GM11168 (cell line): ENCODE data around the gene MKLN1.

Experiments used
- in situ Hi-C: fragments of 300-500 bp; cut with MboI; formaldehyde crosslinking; loops from one replicate; pipeline ENCODE4 v1.12.0; 2022; ENCODE audit warnings: low sequenced_read_pairs; ENCODE audit not compliant: unreplicated experiment

MKLN1 gene

DNA sequence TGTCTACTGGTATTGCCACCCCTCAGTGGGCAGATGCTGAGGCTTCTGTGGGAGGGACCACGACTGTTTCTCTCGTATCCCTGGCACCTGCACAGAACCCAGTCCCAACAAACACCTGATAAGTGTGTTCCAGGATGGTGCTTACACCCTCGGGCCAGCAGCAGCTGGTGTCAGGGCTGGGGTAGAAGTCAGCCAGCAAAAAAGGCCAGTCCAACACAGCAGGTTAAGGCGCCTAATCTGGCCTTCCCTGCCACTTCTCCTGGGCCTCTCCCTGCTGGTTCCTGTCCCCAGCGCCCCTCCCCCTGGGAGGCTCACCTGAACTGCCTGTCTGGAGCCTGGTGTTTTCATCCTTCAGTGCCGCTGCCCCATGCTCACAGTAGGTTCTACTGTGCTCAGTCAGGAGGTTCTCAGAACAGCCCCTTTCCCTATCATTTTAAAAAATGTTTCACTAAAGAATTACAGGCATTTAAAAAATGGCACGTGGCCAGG, 208.7 kb downstream of the MKLN1 start:
- in situ Hi-C loops, result no loop called here

DNA sequence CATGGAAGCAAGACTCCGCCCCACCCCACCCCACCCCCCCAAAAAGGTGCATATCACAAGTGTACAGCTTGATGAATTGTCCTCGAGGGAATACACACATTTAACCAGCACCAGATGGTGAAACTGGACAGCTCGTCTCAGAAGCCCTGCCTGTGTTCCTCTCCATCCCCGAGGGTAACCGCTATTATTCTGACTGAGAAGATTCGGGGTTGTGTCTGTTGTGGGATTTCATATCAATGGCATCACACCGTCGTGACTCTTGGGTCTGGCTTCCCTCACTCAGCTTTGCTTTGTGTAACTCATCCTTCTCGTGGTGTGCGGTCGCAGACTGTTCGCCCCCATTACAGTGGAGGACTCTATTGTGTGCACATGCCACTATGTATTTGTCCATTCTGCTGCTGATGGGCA, 209.9 kb downstream of the MKLN1 start:
- in situ Hi-C loops, result no loop called here

DNA sequence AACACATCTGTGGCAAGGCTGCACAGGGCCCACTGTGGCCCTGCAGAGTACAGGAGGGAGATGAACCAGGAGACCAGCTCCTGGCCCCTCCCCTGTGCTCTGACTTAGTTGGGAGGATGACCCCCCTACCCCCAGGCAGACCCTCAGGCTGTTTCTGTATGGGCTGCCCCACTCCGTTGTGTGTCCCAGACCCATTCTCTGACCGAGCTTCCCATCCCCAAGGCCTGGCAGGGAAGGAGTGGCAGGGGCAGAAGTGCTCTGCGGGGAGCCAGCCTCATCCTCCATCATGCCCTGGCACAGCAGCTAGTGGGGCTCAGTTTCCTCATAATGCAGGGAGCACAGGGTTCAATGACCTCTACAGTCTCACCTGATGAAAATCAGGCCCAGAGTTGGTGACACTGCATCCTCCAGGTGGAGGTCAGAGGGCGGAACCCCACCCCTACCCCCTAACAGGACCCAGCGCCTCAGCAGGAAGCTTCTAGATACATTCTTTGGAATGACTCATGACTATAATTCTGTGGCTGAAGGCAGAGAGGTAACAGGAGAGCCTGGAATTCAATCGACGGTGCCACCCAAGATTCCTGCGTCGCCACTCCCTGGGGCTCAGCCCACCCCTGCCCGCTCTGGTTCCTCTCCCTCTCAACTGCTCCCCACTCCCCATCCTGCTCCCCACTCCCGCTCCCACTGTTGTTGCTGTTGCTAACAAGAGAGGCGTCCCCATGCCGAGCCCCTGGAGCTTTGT, 210.6 kb downstream of the MKLN1 start:
- in situ Hi-C loops, result no loop called here

DNA sequence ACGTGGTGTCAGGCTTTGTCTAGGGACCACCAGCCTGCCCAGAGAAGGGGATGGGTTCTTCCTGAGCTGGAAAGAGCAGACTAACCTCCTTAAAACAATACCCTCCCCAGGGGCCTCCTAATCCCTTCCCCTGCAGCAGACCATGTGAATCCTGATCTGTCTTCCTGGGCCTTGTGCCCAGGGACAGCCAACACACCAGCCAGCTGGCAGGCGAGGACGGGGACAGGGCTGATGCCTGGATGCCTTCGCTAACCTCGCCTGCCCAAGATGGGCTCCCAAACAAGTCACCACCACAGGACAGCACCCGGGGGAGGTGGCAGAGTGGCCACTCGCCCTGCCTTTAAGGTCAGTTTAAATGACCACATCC, 211.1 kb downstream of the MKLN1 start:
- in situ Hi-C loops, result no loop called here

DNA sequence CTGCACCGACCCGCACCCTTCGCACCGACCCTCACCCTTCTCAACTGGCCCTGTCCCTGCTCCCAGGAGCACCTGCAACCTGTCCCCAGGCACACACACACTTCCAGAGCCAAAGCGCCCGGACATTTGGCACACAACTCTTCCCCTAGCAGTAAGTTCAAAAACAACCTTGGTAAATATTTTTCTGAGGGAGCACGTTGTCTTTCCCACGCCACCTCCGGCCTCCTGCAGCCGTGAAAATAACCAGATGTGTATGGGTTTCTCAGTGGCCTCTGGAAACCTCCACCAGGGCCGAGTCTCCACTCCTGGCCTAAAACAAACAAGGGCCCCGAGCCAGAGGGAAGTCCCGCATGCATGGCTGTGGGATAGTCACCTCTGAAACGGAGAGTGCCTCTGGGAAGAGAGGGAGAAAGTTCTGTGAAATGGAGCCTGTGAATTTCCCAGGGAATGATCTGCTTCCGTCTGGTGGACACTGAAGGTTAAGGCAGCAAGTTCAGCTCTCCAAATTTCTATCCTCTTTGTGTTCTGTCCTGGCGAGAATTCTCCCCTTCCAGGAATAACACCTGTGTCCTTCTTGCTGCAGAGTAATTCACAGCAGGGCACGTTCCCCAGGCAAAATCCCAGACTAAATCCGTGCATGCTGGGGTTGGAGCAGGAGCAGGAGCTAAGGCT, 213.0 kb downstream of the MKLN1 start:
- in situ Hi-C loops, result no loop called here

DNA sequence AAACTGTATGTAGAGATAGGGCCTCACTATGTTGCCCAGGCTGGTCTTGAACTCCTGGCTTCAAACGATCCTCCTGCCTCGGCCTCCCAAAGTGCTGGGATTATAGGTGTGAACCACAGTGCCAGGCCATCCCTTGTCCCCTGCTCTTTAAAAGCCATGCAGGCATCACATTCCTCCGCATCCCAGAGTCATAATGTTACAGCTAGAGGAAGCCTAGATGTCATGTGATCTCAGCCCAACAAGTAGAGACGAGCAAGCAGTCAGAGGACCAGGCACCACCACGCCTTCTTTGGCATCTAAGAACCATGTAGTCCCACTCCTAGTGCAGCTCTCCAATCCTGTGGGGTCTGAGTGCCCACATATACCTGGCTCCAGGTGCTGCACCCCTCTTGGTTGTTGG, 215.6 kb downstream of the MKLN1 start:
- in situ Hi-C loops, result no loop called here

DNA sequence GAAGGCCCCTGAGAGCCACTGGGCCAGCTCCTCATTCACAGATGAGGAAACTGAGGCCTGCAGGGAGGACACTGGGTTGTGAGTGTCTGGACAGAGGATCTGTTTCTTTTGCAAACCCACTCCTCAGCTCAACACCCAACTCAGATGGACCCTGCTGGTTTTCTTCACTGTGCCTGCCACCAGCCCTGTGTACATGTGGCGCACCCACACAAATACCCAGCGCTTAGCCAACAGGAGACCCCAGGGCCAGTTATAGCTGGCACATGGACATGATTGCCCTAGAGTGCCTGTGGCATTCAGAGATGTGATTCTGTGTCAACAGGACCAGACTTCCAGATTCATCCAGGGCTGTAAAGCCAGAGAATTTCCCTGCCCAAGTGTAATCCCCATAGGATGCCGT, 216.3 kb downstream of the MKLN1 start:
- in situ Hi-C loops, result no loop called here

DNA sequence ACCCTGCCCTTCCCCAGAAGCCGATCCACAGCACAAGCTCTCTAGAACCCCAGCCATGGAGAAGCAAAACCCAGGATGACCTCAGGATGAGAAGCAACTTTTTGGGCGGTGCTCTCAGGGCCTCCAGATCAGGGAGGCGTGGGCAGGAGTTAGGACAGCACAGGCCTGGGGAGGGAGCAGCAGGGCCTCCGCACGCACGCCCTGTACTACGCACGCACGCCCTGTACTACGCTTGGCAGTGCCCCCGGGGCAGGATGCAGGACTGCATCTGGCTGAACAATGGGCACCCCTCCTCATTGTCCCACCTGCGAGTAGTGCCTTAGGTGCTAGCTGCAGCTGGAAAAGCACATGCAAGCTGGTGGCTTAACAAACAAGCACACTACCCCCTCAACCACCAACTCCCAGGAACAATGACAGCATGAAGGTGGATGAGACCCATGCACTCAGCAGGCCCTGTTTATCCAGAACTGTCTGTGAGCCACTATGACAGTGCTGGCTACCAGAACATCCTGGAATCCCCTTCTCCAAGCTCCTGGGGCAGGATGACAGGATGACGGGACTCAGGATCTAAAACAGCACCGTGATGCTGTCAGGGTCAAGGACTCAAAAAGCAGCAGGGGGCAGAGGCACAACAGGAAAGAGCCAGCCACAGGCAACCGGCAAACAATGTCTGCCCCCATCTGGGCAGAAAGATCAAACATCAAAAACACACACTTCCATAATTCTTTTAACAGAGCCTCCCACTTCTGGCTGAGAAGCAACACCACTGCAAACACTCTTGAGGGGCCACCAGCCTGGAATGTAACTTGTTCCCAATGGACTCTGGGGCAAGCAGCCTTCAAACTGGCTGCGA, 217.0 kb downstream of the MKLN1 start:
- in situ Hi-C loops, result no loop called here

DNA sequence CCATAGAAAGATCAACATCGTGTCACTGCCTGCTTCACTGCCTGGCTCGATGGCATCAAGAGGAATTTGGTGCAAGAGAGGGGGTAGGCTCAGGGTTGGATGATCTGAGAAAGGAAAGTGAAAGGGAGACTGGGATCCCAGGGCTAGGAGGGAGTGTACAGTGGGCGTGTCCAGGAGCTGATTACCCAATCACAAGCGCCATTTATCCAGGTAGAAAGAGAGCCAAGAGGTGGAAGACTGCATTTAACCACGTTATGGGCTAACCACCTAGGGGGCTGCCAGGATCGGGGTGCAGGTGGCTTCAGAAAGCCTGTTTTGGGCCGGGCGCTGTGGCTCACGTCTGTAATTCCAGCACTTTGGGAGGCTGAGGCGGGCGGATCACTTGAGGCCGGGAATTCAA, 218.4 kb downstream of the MKLN1 start:
- in situ Hi-C loops, result no loop called here
